H1 (cell line): Measurements from ENCODE around the gene SRPK3. TPM values are rescaled to one million over a fixed set of nuclear protein-coding genes. Genes with fewer than 3 reads are reported as not detected.
A peak's percentile ranks its signal among the peaks of the same experiment; 100 is the strongest.

Experiments used
- CTCF ChIA-PET: fragments of 300-600 bp; sonication (Branson Sonifier 250); formaldehyde crosslinking; loops from one replicate; lab custom pipeline; 2021; ENCODE audit not compliant: partially characterized antibody; lab: Charles Lee
- POLR2A ChIA-PET: fragments of 300-600 bp; sonication (Branson Sonifier 250); formaldehyde crosslinking; loops from one replicate; lab custom pipeline; 2021; ENCODE audit warnings: inconsistent platforms; ENCODE audit not compliant: partially characterized antibody; lab: Charles Lee
- DNase-seq, 2 experiments: peaks; one replicate each; pipeline versions ENCODE4 v3.0.0 to v3.0.0-alpha.2; 2010 to 2022; ENCODE audit warnings: low spot score in 2 of 2, low read depth in 1 of 2, mixed read lengths in 1 of 2
- FAIRE-seq: peaks from 2 replicates; lab custom pipeline; 2011; peaks lifted over from hg19 to GRCh38; lab: Jason Lieb, UNC
- H2AFZ ChIP-seq: 2 replicates; pipeline ENCODE4 v1.8.1; 2012; ENCODE audit warnings: low read length, inconsistent platforms
- H2AK5ac ChIP-seq: 2 replicates; pipeline ENCODE4 v1.6.1; 2013; ENCODE audit warnings: low read depth, low read length
- H2BK120ac ChIP-seq: replicated peaks from 2 replicates; pipeline ENCODE3; 2013; ENCODE audit warnings: low read depth, low read length, inconsistent platforms
- H2BK12ac ChIP-seq: 2 replicates; pipeline ENCODE4 v1.6.1; 2013; ENCODE audit warnings: low read depth, low read length
- H2BK15ac ChIP-seq: 2 replicates; pipeline ENCODE4 v1.6.1; 2013; ENCODE audit warnings: low read length
- H2BK20ac ChIP-seq: 2 replicates; pipeline ENCODE4 v1.6.1; 2013; ENCODE audit warnings: low read length
- H2BK5ac ChIP-seq: 2 replicates; pipeline ENCODE4 v1.6.1; 2013; ENCODE audit warnings: low read depth, low read length
- H3K14ac ChIP-seq: 2 replicates; pipeline ENCODE4 v1.6.1; 2013; ENCODE audit warnings: inconsistent platforms; ENCODE audit not compliant: insufficient read length
- H3K18ac ChIP-seq: 2 replicates; pipeline ENCODE4 v1.6.1; 2013; ENCODE audit warnings: low read length; ENCODE audit errors: extremely low read depth
- H3K23ac ChIP-seq: 2 replicates; pipeline ENCODE4 v1.6.1; 2013; ENCODE audit warnings: inconsistent platforms; ENCODE audit not compliant: insufficient read length
- H3K23me2 ChIP-seq: 2 replicates; pipeline ENCODE4 v1.6.1; 2013; ENCODE audit warnings: low read depth, low read length
- H3K27ac ChIP-seq: 2 replicates; pipeline ENCODE4 v1.6.1; 2011; ENCODE audit warnings: low read depth, low read length, inconsistent platforms
- H3K27me3 ChIP-seq, 4 experiments: replicated peaks in 1 of 4; 1 replicate in 1 of 4; 2 replicates in 3 of 4; pipeline versions ENCODE4 v1.6.1 to v1.8.1; 2011 to 2013; ENCODE audit warnings: low read length in 3 of 4, mild to moderate bottlenecking in 3 of 4, inconsistent platforms in 2 of 4, mixed read lengths in 2 of 4, moderate library complexity in 1 of 4; ENCODE audit not compliant: control insufficient read depth in 3 of 4, insufficient read depth in 3 of 4; ENCODE audit errors: extremely low read depth in 1 of 4
- H3K36me3 ChIP-seq, 4 experiments: 2 replicates each; pipeline versions ENCODE4 v1.6.1 to v1.8.1; 2011 to 2013; ENCODE audit warnings: mild to moderate bottlenecking in 4 of 4, low read length in 3 of 4, moderate library complexity in 2 of 4, control low read depth in 1 of 4, inconsistent platforms in 1 of 4; ENCODE audit not compliant: insufficient read depth in 4 of 4, control insufficient read depth in 2 of 4
- H3K4ac ChIP-seq: replicated peaks from 2 replicates; pipeline ENCODE3; 2013; ENCODE audit warnings: low read length, low read depth, mixed read lengths, inconsistent platforms; ENCODE audit not compliant: insufficient read length
- H3K4me1 ChIP-seq, 4 experiments: replicated peaks in 1 of 4; 1 replicate in 1 of 4; 2 replicates in 3 of 4; pipeline versions ENCODE4 v1.6.1 to v1.8.1; 2011 to 2013; ENCODE audit warnings: low read length in 3 of 4, inconsistent platforms in 2 of 4, mixed read lengths in 1 of 4; ENCODE audit not compliant: insufficient read depth in 4 of 4, control insufficient read depth in 3 of 4
- H3K4me2 ChIP-seq, 2 experiments: 2 replicates each; pipeline versions ENCODE4 v1.6.1 to v1.8.1; 2011 to 2013; ENCODE audit warnings: low read depth in 2 of 2, low read length in 2 of 2, control low read depth in 1 of 2, inconsistent platforms in 1 of 2, mild to moderate bottlenecking in 1 of 2; ENCODE audit not compliant: insufficient read depth in 1 of 2
- H3K4me3 ChIP-seq, 4 experiments: fragments of 200-600, 300-600 bp in 1 of 4; sonication (generic), shearing (Covaris generic), sonication (Bioruptor Twin) in 1 of 4; 2 replicates each; pipeline versions ENCODE4 v1.5.1 to v1.8.1; 2011 to 2016; ENCODE audit warnings: low read length in 4 of 4, low read depth in 3 of 4, control low read depth in 2 of 4, inconsistent platforms in 2 of 4, mild to moderate bottlenecking in 2 of 4, mixed read lengths in 1 of 4, moderate library complexity in 1 of 4; ENCODE audit not compliant: insufficient read depth in 2 of 4; ENCODE audit errors: extremely low read depth in 1 of 4
- H3K56ac ChIP-seq: replicated peaks from 2 replicates; pipeline ENCODE3; 2013; ENCODE audit warnings: low read depth, mild to moderate bottlenecking, mixed read lengths, low read length, inconsistent platforms; ENCODE audit not compliant: insufficient read length
- H3K79me1 ChIP-seq: 2 replicates; pipeline ENCODE4 v1.6.1; 2013; ENCODE audit warnings: low read depth, low read length, control low read depth
- H3K79me2 ChIP-seq, 2 experiments: 2 replicates each; pipeline versions ENCODE4 v1.6.1 to v1.8.1; 2012 to 2013; ENCODE audit warnings: low read length in 2 of 2, mild to moderate bottlenecking in 2 of 2, inconsistent platforms in 1 of 2; ENCODE audit not compliant: insufficient read depth in 2 of 2, control insufficient read depth in 1 of 2
- H3K9ac ChIP-seq, 4 experiments: replicated peaks in 1 of 4; 1 replicate in 1 of 4; 2 replicates in 3 of 4; pipeline versions ENCODE4 v1.6.1 to v1.8.1; 2011 to 2013; ENCODE audit warnings: low read depth in 3 of 4, low read length in 3 of 4, control low read depth in 2 of 4, mild to moderate bottlenecking in 2 of 4, moderate library complexity in 2 of 4, inconsistent platforms in 1 of 4; ENCODE audit errors: extremely low read depth in 1 of 4
- H3K9me3 ChIP-seq, 2 experiments: 2 replicates each; pipeline versions ENCODE4 v1.6.1 to v1.8.1; 2012 to 2013; ENCODE audit warnings: mild to moderate bottlenecking in 2 of 2, moderate library complexity in 2 of 2, control low read depth in 1 of 2, inconsistent platforms in 1 of 2, low read depth in 1 of 2, low read length in 1 of 2, mixed read lengths in 1 of 2; ENCODE audit not compliant: insufficient read depth in 2 of 2
- H4K20me1 ChIP-seq, 2 experiments: replicated peaks in 1 of 2; 2 replicates each; pipeline versions ENCODE3 to v1.8.1; 2011 to 2013; ENCODE audit warnings: inconsistent platforms in 2 of 2, low read length in 2 of 2, mild to moderate bottlenecking in 1 of 2; ENCODE audit not compliant: insufficient read depth in 2 of 2, control insufficient read depth in 1 of 2
- H4K5ac ChIP-seq: 2 replicates; pipeline ENCODE4 v1.6.1; 2013; ENCODE audit warnings: low read length, low read depth, mixed read lengths, inconsistent platforms; ENCODE audit not compliant: insufficient read length
- H4K8ac ChIP-seq: 2 replicates; pipeline ENCODE4 v1.8.0; 2013; ENCODE audit warnings: mild to moderate bottlenecking, moderate library complexity, low read length, inconsistent platforms; ENCODE audit not compliant: insufficient read depth; ENCODE audit errors: extremely low read depth
- H4K91ac ChIP-seq: replicated peaks from 2 replicates; pipeline ENCODE3; 2013; ENCODE audit warnings: low read length, mixed read lengths, inconsistent platforms; ENCODE audit not compliant: insufficient read length
- JUN ChIP-seq: IDR thresholded peaks from 2 replicates; pipeline ENCODE4 v1.6.1; 2011; ENCODE audit warnings: low read depth, mild to moderate bottlenecking, improper control_type of control experiment, low read length
- JUND ChIP-seq: IDR thresholded peaks from 2 replicates; pipeline ENCODE4 v1.6.1; 2011; ENCODE audit warnings: mild to moderate bottlenecking, improper control_type of control experiment, low read length
- KDM1A ChIP-seq: fragments of 200-600, 300-600 bp; sonication (generic); IDR thresholded peaks from 2 replicates; pipeline ENCODE4 v1.7.1; 2016; ENCODE audit warnings: mild to moderate bottlenecking, low read length, borderline replicate concordance
- RNF2 ChIP-seq: fragments of 200-900, 300-1000 bp; sonication (generic); IDR thresholded peaks from 2 replicates; pipeline ENCODE4 v1.7.1; 2016; ENCODE audit warnings: borderline replicate concordance, low read depth, mild to moderate bottlenecking, antibody characterized with exemption, low read length; ENCODE audit not compliant: poor library complexity, severe bottlenecking; ENCODE audit errors: missing control alignments
- WGBS, 2 experiments: shearing (Covaris generic) in 1 of 2; methylation state at CpG; one replicate each; pipeline versions ENCODE4 v1.1.6 to v1.1.7; 2013 to 2015; ENCODE audit warnings: low lambda C conversion rate in 2 of 2, mixed read lengths in 2 of 2, inconsistent platforms in 1 of 2, low coverage in 1 of 2, missing lambda C conversion rate in 1 of 2; ENCODE audit not compliant: insufficient replicate concordance in 2 of 2, insufficient coverage in 1 of 2, insufficient read length in 1 of 2; ENCODE audit errors: extremely low coverage in 1 of 2, missing lambda C conversion rate in 1 of 2; 5-methylcytosine and 5-hydroxymethylcytosine counted together
- polyA plus RNA-seq, 7 experiments: library from polyadenylated mRNA; depleted of rRNA in 3 of 7; stranded (reverse) in 5 of 7; unstranded in 2 of 7; fragments of >200 nt in 5 of 7; fragments of 200-250 nt in 2 of 7; gene quantifications; 1 replicate in 5 of 7; 2 replicates in 1 of 7; 4 replicates in 1 of 7; pipeline versions ENCODE4 v1.2.1 to v1.2.3, GENCODE V29; 2011 to 2013; ENCODE audit warnings: missing spikeins in 2 of 7, mixed read lengths in 2 of 7
- total RNA-seq: library from RNA; stranded (reverse); fragmentation: NEBNext Ultra II Directional; extraction: Animal tissue kit (Norgen Biotek cat#: 25700); gene quantifications from 2 replicates; pipeline ENCODE4 v1.2.1, GENCODE V29; 2021

Gene SRPK3
- total and polyA plus RNA-seq, 2 of the 8 experiments (the other 6 are each of a cell fraction or from before 2014, with no cell fraction given), result not detected

DNA sequence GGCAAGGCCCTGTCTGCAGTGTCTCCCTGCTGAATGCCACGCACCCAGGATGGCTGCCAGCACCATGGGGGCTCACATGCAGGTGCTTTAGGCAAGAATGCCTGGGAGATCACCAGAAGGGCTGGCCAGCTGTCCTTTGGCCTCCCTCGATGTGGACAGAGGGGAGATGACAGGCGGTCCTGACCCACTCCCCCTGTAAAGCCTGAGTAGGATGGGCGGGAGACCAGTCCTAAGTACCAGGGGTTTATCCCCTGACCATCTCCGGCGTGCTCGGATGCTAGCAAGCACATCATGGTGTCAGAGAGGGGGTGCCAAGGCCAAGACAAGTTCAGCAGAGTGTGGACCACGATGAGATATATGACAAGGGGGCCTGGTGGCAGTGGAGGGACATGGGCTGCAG is 44.2 kb downstream of the SRPK3 start:
- POLR2A ChIA-PET, result interaction anchor here (1.0 to 2.1 kb wide), 2 partner anchors 14 to 84 kb away, joined by 4 to 5 read pairs; no protein-coding TSS in a partner anchor
- Histone ChIP-seq H3K14ac (no peak overlapping the region), H3K9ac (no peak overlapping the region), H3K27ac (no peak overlapping the region), H3K36me3 (no peaks in the 10 kb centered on the region; a peak in 1 of 8 replicates), H3K23me2 (no peaks in the 10 kb centered on the region), H2BK5ac (0 out of 2 replicates have a peak overlapping the region, but pooled peaks have one; percentile 52), H4K91ac (no peak overlapping the region), H3K4me1 (peaks cover 6 to 23% (median 15%) of the 10 kb centered on the region in 4 experiments; a peak in 6 of 7 replicates), H3K79me1 (no peaks in the 10 kb centered on the region; the same call in 1 of the 2 replicates), H3K9me3 (no peaks in the 10 kb centered on the region), H4K20me1 (peaks cover 0 to 2% of the 10 kb centered on the region in 2 experiments), H3K4me2 (peak overlapping the region in 1 of 2 experiments; percentile 15; a peak in 2 of 4 replicates), H3K23ac (no peak overlapping the region), H2BK12ac (peak overlapping the region; percentile 50; the same call in 1 of the 2 replicates), H3K18ac (no peak overlapping the region; the same call in 1 of the 2 replicates), H2BK15ac (no peak overlapping the region), H2BK120ac (no peak overlapping the region), H2AK5ac (peak overlapping the region; percentile 53; the same call in 1 of the 2 replicates), H2AFZ (no peak overlapping the region), H3K56ac (no peak overlapping the region), H3K27me3 (no peaks in the 10 kb centered on the region; a peak in 2 of 7 replicates), H3K4ac (no peak overlapping the region), H4K5ac (no peak overlapping the region), H4K8ac (peak overlapping the region; percentile 68; the same call in 1 of the 2 replicates), H3K4me3 (no peak overlapping the region; a peak in 1 of 8 replicates), H2BK20ac (no peak overlapping the region), H3K79me2 (peaks cover 26 to 83% of the 10 kb centered on the region in 2 experiments)
- DNase-seq, result no peak
- 79% methylated on average over 4 of the region's 8 CpGs; no CpG with 5 or more reads in 1 of the 2 experiments for WGBS, 2 experiments
- TF ChIP-seq JUN, result no peak
- TF ChIP-seq RNF2, result no peak
- no peak for TF ChIP-seq KDM1A
- no peak for TF ChIP-seq JUND
- no peak for FAIRE-seq
- CTCF ChIA-PET, result interaction anchor here (1.1 to 1.2 kb wide), 2 partner anchors 18 to 20 kb away, joined by 3 to 5 read pairs; no protein-coding TSS in a partner anchor
